Loucy (cell line): ENCODE data around the gene LIPT2.
"Not testable (repeated sequence)": the region's sequence is repeated elsewhere in the genome, so short reads cannot be mapped to it uniquely, and the experiment has no call there.

ENCODE experiments used
- H2AFZ ChIP-seq: fragments of 200-600 bp; sonication (generic); 2 replicates; pipeline ENCODE4 v1.6.0; 2016; ENCODE audit warnings: antibody characterized with exemption, mild to moderate bottlenecking, low read length, moderate library complexity
- H3F3A ChIP-seq: fragments of 200-600 bp; 2 replicates; pipeline ENCODE4 v1.6.0; 2016; ENCODE audit warnings: antibody characterized with exemption, low read depth, mild to moderate bottlenecking
- H3K27me3 ChIP-seq: fragments of 200-600 bp; sonication (generic); 2 replicates; pipeline ENCODE4 v1.6.1; 2014; ENCODE audit warnings: low read length, mild to moderate bottlenecking; ENCODE audit not compliant: insufficient read depth, poor library complexity, severe bottlenecking
- H3K36me3 ChIP-seq: fragments of 200-600 bp; sonication (generic); 2 replicates; pipeline ENCODE4 v1.6.1; 2016; ENCODE audit warnings: low read length; ENCODE audit not compliant: insufficient read depth
- H3K4me1 ChIP-seq: fragments of 200-600 bp; sonication (generic); 2 replicates; pipeline ENCODE4 v1.5.1; 2014; ENCODE audit warnings: low read length, mild to moderate bottlenecking; ENCODE audit not compliant: insufficient read depth, poor library complexity, severe bottlenecking
- H3K4me2 ChIP-seq: fragments of 200-600 bp; sonication (generic); 2 replicates; pipeline ENCODE4 v1.6.0; 2014; ENCODE audit warnings: antibody characterized with exemption, low read length, low read depth, mild to moderate bottlenecking; ENCODE audit not compliant: poor library complexity, severe bottlenecking
- H3K4me3 ChIP-seq: fragments of 200-600 bp; sonication (generic); 2 replicates; pipeline ENCODE4 v1.5.1; 2014; ENCODE audit warnings: low read length, mild to moderate bottlenecking, mixed read lengths; ENCODE audit not compliant: poor library complexity, severe bottlenecking
- H3K79me2 ChIP-seq: fragments of 200-600 bp; sonication (generic); 2 replicates; pipeline ENCODE4 v1.6.1; 2014; ENCODE audit warnings: low read length; ENCODE audit not compliant: insufficient read depth
- H3K9ac ChIP-seq: fragments of 200-600 bp; sonication (generic); 2 replicates; pipeline ENCODE4 v1.6.0; 2014; ENCODE audit warnings: mild to moderate bottlenecking, low read depth, low read length, moderate library complexity; ENCODE audit not compliant: poor library complexity, severe bottlenecking
- H3K9me2 ChIP-seq: fragments of 200-600 bp; sonication (generic); replicated peaks from 2 replicates; pipeline ENCODE4 v1.6.1; 2016; ENCODE audit warnings: low read depth, low read length, mixed read lengths
- H3K9me3 ChIP-seq: fragments of 200-600 bp; sonication (generic); 2 replicates; pipeline ENCODE4 v1.6.1; 2014; ENCODE audit warnings: mild to moderate bottlenecking, antibody characterized with exemption, low read length, low read depth; ENCODE audit not compliant: insufficient read depth
- H4K20me1 ChIP-seq: fragments of 200-600 bp; sonication (generic); 2 replicates; pipeline ENCODE4 v1.6.0; 2014; ENCODE audit warnings: antibody characterized with exemption, low read length, mild to moderate bottlenecking; ENCODE audit not compliant: insufficient read depth, poor library complexity, severe bottlenecking
- CTCF ChIP-seq: fragments of 200-600 bp; sonication (generic); conservative IDR thresholded peaks from 2 replicates; pipeline ENCODE4 v1.5.1; 2014; ENCODE audit warnings: mild to moderate bottlenecking, antibody characterized with exemption, low read length
- EZH2phosphoT487 ChIP-seq: fragments of 200-600 bp; IDR thresholded peaks from 2 replicates; pipeline ENCODE4 v1.6.1; 2018; ENCODE audit warnings: antibody characterized with exemption, mild to moderate bottlenecking, moderate library complexity, borderline replicate concordance

LIPT2 gene

DNA sequence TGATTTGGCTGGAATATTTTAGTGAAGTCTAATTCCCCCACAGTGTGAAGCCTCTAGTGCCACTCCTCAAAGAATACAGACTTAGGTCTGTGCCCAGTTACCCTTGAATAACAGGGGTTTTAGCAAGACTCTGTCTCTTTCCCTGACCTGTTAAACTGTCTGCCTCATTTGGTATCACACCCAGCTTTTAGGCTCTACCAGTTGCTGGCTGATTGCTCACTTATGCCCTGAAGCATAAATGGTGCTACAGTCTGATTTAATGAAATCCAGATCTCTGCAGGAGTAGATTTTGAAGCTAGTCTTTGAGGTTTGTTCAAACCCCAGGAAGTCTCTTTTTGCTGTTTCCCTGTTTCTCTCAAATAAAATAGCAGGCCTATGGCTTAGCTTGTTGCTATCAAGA lies 45.2 kb upstream of the LIPT2 start:
- Histone ChIP-seq H3F3A (no peaks in the 10 kb centered on the region), H3K4me1 (no peaks in the 10 kb centered on the region), H2AFZ (no peak overlapping the region), H3K36me3 (no peaks in the 10 kb centered on the region), H3K9ac (no peak overlapping the region), H4K20me1 (no peaks in the 10 kb centered on the region), H3K79me2 (no peaks in the 10 kb centered on the region), H3K4me2 (no peak overlapping the region), H3K9me2 (no peaks in the 10 kb centered on the region), H3K9me3 (peaks cover 3% of the 10 kb centered on the region; the same call in 1 of the 2 replicates), H3K4me3 (no peak overlapping the region), H3K27me3 (no peaks in the 10 kb centered on the region)
- TF ChIP-seq CTCF (no peak), EZH2phosphoT487 (no peak)

DNA sequence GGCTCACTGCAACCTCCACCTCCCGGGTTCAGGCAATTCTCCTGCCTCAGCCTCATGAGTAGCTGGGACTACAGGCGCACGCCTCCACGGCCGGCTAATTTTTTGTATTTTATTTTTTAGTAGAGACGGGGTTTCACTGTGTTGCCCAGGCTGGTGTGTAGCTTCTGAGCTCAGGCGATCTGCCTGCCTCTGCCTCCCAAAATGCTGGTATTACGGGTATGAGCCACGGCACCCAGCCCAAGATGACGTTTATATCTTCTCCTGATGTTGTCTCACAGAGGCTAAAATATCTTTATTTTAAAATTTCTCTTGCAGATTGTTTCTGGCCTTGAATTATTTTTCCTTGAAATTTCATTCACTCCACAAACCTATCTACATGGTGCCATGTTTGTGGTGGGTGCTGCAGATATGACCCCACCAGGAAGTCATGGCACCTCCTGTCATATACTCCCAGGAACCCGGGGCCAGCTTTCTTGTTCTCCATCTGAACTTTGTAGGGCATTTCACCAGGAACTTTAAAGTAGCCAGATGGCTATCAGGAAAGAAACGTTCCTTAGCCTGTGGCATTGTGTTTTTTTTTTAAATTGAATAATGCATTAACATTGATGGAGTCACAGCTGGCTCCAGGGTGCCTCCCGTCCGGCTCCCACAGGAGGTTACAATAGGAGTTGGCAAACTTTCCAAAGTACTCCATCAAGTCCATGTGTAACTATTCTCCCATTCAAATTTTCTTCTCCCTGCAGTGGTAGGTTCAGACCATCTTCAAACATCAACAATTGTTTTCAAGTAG lies 42.0 kb upstream of the LIPT2 start:
- TF ChIP-seq CTCF = no peak
- TF ChIP-seq EZH2phosphoT487 = no peak
- Histone ChIP-seq H3K4me3 (no peak overlapping the region), H3K36me3 (no peaks in the 10 kb centered on the region), H3K27me3 (no peaks in the 10 kb centered on the region), H3K79me2 (no peaks in the 10 kb centered on the region), H3K9ac (no peak overlapping the region), H3K9me2 (no peaks in the 10 kb centered on the region), H3K4me2 (no peak overlapping the region), H4K20me1 (no peaks in the 10 kb centered on the region), H3F3A (no peaks in the 10 kb centered on the region), H2AFZ (no peak overlapping the region), H3K9me3 (peaks cover 3% of the 10 kb centered on the region; the same call in 1 of the 2 replicates), H3K4me1 (no peaks in the 10 kb centered on the region)

- H3K27me3 ChIP-seq, H3F3A ChIP-seq, H2AFZ ChIP-seq, H4K20me1 ChIP-seq, H3K4me3 ChIP-seq, H3K36me3 ChIP-seq, H3K9me3 ChIP-seq, H3K79me2 ChIP-seq, H3K9me2 ChIP-seq, H3K4me2 ChIP-seq, H3K9ac ChIP-seq, H3K4me1 ChIP-seq: not testable (repeated sequence)
Measured at GRCh38 chr11:74534946-74535275, 41.4 kb upstream of the LIPT2 start.
